Stimulated activated CD8-positive, alpha-beta memory T cell treated with anti-CD3 and anti-CD28 coated beads, Interleukin-7, amount 100 ng/mL, for 1 hour (primary cell): ENCODE results near the gene MPIG6B.
"Not testable (repeated sequence)": the region's sequence is repeated elsewhere in the genome, so short reads cannot be mapped to it uniquely, and the experiment has no call there.

Source experiments
- DNase-seq, 2 donors: peaks; one replicate each; pipeline ENCODE4 v3.0.0-alpha.2; 2020; ENCODE audit warnings: low read depth in 2 of 2

MPIG6B gene

DNA sequence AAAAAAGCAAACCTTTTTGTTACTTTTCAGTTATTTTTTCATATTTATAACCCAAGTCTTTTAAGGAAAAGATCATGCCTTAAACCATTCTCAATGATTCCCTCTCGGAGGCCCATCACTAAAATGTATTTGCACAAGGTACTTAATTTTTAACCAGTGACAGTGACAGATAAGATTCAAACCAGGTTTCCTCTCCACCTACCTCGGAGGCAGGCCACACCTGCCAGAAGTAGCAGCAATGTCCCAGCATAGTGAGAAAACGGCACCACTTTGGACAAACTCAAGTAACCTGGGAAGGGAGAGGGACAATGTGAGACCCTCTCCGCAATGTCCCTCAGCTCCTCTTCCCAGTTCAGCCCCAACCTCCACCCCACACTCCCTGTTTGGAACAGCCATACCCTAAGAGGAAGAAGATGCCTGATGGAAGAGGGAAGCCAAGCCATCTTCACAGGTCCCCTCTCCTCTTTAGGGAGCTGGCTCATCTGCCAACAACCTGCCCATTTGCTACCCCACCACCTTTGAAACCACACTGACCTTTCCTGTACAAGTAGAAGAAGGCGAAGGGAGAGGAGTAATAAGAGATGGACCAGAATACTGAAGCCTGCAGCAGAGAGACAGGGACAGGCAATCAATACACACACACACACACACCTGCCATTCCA lies 22.3 kb upstream of the MPIG6B start:
- no peak for DNase-seq

DNA sequence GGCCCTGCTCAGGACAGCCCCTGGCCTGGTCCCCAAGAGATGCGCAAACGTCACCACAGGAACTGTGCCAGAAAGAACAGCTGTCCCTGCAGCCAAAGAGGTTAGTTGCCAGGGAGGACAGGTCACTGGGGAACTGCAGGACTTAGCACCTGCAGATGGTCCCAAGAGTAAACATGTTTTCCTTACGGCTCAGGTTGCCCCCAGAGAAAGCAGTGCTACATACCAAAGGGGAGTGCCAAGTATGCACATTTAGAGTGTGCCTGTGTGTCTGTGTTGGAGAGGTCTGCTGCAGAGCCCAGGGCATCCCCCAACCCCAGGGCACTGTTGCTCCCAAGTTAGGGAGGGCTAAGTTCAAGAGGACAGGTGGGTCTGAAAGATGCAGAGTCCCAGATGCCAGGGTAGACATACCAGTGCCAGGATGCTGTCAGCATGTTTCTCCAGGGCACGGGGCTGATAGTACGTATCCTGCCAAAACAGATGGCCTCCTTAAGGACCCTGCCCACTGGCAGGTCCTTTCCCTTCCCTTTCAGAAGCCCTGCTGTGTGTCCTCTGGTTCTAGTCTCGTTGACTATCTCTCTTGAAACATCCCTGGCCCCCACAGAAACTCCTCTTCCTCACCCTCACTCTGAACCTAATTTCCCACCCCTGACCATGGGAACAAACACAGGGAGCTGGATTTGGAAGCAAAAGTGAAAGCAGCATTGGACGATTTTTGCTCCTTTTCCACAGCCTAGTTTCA lies 21.3 kb upstream of the MPIG6B start:
- no peak for DNase-seq

DNA sequence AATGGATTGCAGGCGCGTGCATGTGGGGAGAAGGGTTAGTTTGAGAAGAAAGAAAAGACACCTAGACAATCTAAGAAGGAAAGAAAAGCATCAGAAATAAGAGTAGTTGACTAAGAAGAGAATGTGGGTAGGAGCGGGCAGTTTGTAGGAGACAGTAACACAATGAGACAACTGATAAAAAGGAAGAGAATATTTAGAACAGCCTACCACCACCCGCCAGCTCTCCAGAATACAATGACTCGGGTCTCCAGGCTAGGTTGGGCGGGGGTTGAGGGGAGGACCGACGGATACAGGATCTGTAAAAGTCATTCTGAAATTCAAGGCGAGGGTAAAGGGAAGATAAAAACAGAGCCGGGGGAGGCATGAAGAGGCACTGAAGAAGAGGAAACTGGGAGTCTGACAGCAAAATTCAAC lies 20.8 kb upstream of the MPIG6B start:
- DNase-seq: no peak

DNA sequence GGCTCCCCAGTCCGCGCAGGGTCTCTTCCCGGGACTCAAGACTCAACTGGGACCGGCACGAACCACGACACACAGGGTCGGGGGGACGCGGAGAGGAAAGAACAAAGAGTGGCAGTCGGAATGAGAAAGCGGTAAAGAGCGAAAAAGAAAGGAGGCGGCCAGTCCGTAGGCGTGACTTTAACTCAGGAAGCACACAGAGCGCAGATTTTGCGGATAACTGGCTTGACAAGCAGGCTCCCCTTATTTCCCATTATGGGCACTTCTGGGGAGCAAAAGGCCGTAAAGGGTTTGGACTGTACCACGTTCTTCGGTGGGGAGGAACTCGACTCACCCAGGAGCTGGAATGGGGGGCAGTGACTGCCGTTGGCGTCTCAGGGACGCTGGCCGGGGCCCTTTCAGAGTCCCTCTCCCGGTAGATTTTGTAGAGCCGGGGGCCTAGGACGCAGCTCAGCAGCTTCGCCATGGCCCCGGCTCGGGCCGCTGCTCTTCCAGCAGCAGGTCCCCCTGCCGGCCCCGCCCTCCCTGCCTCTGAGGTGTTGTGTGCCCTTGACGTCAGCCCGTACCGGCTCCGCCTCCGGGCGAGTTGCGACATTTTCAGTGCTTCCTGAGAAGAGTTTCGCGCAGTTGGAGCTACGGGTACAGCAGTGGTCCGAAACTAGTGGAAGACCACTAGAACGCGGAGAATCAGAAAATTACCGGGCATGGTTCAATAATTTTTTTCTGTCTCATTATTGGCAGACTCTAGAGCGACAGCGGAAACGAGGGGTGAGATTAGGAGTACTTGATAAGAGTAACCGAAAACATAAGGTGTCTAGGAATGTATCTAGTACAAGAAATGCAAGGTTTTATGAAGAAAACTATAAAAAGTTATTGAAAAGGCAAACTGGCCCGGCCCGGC lies 20.1 kb upstream of the MPIG6B start, which contains the start of gene ABHD16A:
TSS of gene ABHD16A (minus strand) at position 506 of the 898 bp plus-strand sequence. CDS start at position 463, 43 bp downstream.
- peak; percentile 93 for DNase-seq

DNA sequence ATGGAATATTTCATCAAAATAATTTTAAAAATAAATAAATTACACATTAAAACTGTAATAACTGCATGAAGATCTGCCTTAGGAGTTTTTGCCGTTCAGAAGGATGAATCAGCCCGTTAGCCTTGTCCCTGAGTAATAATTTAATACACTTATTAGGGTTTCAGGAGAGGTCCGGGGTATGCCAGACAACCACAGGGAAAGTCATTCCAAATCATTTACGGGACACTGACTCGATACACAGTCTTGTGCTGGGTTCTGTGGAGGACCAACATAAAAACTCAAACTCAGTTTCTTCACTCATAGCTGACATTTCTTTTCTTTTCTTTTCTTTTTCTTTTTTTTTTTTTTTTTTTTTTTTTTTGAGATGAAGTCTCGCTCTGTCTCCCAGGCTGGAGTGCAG lies 17.2 kb upstream of the MPIG6B start:
- DNase-seq: no peak

DNA sequence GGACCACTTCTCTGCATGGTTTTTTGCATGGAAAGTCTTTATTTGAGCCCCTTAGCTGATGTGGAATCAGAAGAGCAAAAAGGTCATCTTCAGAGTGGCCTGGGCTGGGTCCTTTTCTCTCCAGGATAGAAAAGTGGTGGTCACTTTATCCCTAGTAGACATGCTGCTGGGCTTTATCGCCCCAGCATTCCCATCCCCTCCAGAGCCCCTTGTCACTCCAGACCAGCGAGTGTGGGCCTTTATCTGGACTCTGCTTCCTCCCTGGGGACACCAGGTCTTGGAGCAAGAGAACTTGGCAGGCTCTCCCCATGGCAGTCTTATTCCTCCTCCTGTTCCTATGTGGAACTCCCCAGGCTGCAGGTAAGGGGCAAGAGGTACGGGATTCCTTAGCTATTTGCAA lies 16.6 kb upstream of the MPIG6B start, which contains the start of gene LY6G6F:
TSS of gene LY6G6F (plus strand) at position 268 of the 400 bp plus-strand sequence. CDS start at position 309, 41 bp downstream.
- DNase-seq: no peak

DNA sequence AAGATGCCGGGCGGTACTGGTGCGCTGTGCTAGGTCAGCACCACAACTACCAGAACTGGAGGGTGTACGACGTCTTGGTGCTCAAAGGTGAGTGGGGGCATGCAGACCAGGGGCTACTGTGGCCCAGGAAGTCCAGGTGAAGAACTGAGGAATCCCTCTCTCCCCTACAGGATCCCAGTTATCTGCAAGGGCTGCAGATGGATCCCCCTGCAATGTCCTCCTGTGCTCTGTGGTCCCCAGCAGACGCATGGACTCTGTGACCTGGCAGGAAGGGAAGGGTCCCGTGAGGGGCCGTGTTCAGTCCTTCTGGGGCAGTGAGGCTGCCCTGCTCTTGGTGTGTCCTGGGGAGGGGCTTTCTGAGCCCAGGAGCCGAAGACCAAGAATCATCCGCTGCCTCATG lies 15.5 kb upstream of the MPIG6B start:
- DNase-seq: no peak

DNA sequence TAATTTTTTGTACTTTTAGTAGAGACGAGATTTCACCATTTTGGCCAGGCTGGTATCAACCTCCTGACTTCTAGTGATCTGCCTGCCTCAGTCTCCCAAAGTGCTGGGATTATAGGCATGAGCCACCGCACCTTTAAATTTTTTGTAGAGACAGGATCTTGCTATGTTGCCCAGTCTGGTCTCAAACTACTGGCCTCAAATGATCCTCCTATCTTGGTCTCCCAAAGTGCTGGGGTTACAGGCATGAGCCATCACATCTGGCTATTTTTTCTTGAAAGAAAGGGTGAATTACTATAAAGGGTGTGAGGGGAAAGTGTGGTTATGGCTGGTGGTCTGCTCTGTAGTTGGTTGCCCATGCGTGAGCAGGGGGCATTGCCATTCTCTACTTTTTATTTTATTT lies 14.9 kb upstream of the MPIG6B start:
- no peak for DNase-seq

DNA sequence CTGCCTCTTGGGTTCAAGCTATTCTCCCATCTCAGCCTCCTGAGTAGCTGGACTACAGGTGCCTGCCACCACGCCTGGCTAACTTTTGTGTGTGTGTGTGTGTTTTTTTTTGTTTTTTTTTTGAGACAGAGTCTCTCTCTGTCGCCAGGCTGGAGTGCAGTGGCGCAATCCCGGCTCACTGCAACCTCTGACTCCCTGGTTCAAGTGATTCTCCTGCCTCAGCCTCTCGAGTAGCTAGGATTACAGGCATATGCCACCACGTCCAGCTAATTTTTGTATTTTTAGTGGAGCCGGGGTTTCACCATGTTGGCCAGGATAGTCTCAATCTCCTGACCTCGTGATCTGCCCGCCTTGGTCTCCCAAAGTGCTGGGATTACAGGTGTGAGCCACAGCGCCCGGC lies 14.0 kb upstream of the MPIG6B start:
- DNase-seq: not testable (repeated sequence)

DNA sequence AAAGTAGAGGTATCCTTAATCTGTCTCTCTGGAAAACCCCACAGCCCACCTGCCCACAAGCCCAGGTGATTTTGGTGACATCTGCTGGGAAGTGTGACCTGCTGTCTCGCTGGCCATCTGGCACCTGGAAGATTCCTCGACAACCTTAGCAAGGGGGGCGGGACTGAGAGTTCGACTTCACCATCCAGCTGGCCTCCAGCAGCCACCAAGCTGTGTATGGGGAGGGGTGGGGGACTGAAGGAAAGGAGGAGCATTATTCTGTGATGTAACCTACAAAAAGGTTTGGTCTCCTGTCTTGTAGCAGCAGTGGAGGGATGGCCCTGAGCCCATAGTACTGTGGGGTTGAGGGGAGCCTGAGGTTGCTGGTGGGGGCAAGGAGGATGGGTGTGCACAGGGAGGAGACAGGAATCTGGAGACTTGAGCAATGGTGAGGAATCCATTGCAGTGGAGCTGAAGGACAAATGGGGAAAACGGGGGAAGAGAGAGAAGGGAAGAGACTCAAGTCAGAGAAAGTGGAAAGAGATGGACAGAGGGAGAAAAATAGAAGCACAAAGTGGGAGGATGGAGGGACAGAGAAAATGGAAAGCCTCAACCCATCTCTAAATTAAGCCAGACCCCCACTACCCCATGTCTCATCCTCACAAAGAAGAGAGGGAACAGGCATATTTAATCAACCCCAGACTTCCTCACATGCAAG lies 12.5 kb upstream of the MPIG6B start:
- no peak for DNase-seq

DNA sequence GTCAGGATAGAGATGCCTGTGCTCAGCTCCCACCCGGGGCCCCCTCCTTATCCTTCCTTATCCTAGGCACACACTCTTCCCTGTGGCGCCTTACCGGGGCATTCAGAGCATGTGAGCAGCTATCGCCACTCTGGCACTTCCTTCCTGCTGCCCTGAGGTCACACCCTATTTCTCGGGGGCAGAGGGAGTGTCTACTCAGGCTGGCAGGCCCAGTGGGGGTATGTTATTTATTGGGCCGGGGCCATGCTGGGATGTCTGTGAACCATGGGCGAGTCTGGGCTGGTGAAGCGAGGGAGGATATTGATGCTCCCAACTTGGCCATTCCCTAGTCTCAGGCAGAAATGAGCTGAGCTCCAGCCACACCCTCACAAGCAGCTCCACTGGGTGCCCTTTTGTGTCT lies 11.9 kb upstream of the MPIG6B start:
- no peak for DNase-seq

DNA sequence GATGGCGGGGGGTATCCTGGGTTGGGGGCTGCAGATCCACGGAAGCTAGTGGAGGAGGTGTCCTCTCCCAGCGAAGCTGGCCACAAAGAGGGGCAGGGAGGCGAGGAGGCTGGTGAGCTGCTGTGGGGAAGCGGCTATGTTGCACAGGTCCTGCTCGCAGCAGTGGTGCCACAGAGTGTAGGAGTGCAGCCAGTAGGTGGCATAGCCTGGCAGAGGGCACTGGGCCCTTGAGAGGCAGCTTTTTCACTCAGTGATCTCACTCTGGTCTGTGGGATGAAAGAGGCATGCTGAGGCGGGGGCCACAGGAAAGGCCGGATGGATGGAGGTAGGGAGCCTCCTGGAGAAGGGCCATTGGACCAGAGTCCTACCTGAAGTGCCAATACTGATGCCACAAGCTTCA lies 10.9 kb upstream of the MPIG6B start:
- DNase-seq: no peak

DNA sequence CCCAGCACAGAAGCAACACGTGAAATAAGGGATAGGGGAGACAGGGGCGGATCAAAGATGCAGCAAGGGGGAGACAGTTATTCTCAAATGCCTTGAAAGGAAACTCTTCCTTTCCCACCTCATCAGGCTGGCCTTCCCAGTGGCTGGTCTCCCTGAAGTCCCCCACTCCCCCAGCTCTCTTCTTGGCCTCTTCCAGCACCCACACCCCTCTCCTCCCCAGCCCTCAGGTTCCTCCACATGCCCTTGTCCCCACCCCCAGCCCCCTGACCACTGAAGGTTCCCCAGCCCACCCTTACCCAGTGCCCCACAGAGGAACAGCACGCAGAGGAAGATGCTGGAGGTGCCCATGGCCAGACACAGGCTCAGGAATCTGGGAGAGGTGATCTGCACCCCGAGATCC lies 9.7 kb upstream of the MPIG6B start:
- DNase-seq: no peak

DNA sequence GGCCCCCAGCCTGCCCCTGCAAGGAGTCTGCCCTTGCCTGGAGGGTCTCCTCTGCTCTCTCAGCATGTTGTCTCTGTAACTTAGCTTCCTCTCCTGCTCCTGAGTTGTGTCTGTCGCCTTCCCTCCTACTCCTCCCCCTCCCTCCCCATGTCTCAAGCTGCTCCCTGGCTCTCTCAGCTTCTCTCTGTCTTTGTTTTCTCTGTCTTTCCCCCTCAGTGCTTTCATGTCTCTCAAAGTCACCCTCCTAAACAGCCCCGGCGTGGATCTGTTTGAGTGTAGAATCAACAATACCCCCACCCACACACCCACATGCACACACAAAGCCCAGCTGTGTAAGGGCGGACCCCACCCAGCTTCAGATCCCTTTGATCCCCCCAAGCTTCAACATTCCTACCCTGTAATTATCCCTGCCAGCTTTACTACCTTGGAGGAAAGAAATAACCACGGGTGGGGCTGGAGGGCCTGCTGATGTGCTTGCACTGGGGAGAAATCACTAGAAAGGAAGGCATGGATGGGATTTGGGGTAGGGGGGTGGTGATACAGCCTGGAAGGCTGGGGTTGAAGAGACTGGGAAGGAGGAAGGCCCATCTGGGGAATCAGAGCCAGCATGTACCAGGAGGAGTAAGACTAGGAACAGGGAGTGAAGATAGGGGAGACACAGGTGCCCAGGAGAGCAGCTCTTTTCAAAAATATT lies 9.0 kb upstream of the MPIG6B start:
- DNase-seq: no peak

DNA sequence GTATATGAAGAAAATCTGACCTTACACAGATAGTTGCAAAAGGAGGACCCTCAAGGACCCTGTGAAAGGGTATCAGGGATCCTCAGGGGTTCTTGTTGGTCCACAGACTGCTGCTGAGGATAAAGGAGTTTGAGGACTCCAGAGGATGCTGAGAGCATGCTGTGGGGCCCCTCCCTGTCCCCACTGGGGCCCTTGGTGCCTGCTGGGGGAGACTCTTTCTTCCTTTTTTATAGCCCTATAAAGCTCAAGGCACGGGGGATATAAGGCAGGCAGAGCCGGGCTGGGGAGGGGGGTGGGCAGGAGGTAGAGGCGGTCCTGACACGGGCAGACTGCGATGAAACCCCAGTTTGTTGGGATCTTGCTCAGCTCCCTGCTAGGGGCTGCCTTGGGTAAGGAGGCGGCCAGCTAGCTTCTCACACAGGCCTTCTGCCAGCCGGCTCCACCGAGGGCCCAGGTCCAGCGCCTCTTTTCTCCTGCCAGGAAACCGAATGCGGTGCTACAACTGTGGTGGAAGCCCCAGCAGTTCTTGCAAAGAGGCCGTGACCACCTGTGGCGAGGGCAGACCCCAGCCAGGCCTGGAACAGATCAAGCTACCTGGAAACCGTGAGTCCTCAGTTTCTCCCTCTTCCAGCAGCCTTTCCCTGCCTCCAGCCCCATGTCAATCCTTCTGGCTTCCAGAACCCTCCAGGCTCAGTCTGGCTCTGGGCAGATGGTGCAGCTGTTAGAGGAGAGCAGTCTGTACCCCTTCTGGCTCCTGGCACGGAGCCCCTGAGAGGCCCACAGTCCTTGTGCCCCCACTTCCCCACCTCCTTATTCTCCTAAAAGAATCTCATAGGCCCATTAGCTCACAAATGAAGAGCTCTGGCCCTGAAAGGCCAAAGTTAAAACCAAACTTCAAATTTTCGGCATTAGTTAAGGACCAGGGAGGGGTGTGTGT lies 7.9 kb upstream of the MPIG6B start, which contains the start of gene LY6G6D:
TSS of gene LY6G6D (plus strand) at position 327 of the 937 bp plus-strand sequence. CDS start at position 335, 8 bp downstream.
- no peak for DNase-seq

DNA sequence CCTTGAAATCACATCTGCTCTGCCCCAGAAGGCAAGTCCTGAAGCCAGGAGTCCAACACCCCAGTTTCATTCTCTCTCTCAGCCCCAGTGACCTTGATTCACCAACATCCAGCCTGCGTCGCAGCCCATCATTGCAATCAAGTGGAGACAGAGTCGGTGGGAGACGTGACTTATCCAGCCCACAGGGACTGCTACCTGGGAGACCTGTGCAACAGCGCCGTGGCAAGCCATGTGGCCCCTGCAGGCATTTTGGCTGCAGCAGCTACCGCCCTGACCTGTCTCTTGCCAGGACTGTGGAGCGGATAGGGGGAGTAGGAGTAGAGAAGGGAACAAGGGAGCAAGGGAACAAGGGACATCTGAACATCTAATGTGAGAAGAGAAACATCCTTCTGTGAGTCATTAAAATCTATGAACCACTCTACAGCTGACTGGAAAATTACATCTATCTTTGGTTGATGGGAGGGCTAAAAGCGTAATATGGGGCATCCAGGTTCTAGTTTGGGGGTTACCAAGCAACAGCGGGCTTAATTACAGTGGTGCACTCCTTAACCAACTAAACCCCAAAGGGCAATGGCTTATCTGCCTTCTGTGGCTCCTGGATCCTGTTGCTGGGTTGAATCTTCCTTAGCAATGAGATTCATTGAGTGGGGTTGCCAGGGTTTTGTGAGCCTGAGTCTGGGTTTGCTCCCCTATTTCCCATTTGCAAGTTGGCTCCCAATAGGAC lies 5.5 kb upstream of the MPIG6B start:
- DNase-seq: no peak

DNA sequence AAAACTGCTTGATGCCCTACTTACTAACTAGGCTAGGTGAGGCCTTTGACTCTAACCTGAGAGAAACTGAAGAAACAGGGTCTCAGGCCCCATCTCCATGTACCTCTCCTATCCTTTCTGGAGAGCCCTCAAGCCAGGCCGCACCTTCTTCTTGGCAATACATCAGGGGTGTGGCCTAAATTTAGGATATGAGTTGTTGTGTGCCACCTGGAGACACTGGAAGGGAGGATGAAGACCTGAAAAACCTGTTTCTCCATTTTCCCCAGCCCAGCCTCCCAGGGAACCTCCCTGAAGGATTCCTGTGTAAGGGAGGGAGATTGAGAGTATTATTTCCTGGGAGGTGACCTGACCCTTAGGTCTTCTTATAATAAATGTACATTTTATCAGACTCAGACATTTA lies 4.9 kb upstream of the MPIG6B start:
- no peak for DNase-seq

DNA sequence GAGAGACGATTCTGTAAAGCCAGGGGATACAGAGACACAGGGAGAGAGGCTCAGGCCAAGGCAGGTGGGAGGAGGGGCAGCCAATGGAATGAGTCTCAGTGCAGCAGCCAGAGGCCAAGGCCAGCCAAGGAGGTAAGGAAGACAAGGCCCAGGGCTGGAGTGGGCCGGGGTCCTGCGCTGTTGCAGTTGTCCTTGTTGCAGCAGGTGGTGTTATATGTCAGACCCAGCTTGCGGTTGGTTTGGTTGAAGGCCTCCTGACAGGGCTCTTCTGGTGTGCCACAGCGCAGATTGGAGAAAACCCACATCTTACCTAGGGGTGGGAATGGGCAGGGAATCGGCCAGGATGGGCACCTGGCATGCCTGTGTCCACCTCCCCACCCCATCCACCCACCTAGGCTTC lies 4.2 kb upstream of the MPIG6B start:
- DNase-seq: no peak

DNA sequence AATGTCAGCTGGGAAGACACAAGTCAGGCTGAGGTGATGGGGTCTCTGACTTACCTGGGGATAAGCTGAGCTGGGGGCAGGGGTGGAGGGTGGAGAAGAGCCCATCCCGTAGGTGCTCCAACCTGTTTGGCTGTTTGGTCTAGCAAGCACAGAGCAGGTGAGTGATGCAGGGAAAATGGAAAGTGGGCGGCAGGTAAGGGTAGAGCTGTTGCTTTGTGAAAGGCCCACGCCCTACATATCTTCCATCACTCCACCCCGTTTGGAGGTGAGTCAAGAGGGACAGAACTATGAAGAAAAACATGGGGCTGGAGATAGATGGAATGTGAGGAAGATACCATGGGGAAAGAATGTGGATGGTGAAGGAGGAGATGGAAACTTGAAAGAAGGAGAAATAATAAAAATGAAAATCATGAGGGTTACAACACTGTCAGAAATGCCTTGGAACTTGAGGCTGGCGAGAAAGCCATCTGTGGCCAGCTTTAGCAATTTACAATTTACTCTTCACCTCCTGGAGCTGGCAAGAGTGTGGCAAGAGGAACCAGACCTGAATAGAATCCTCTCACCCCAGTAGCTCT lies 2.9 kb upstream of the MPIG6B start:
- no peak for DNase-seq
